GM19238 (cell line): Measurements from ENCODE around the gene MSI2.

Experiments used
- DNase-seq: peaks from one replicate; pipeline ENCODE4 v3.0.0; 2011; ENCODE audit warnings: low spot score; ENCODE audit not compliant: insufficient read length

The MSI2 gene

DNA sequence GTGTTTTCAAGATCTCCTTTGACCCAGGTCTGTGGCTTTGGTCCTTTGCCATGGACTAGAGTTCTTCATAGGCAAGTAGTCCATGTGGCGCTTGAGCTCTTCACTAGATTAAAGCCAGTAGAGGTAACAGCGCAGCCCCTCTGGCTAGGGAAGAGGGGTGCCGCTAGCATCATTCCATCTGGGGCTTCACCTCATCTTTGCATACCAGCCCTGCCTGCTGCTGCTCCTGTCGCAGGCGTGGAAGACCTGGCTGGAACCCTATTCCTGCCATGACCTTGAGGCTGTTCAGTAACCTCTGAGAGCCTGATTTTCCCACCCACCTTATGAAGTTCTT is 198.4 kb downstream of the MSI2 start:
- DNase-seq, result no peak

DNA sequence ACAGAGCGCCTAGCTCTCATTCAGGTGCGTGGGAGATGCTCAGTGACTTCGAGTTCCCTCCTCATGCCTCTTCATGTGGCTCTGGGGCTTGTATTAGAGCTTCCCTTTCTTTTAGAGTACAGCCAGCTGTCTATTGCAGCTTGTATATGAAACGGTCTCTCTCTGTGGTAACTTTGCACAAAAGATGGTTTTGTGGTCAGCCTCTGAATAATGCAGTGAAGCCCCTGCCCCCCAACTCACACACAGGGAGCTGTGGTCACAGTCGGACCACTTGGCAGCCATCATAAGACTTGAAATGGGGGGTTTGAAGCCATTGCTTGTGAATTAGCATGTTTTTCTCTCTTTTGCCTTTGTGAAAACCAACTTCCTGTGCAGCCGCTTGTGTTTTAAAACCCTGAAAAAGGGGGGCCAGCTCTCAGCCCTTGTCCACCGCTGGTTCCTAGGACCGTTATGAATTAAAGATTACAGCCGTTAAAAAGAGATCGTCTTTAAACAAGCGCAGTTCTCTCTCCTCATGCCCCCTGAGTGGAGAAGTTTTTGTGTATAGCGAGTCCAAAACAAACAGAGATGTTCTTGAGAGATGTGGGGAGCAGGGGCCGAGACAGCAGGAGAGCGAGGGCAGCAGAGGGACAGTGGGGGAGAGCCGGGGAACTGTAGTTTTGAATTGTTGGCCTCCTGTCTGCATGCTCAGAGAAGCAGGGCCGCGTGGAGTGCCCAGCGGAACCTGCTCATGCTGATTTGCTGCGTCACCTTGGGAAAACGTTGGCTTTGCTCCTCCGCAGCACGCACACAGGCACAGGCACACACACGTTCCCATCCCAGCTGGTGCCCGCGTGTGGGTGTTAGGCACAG is 199.0 kb downstream of the MSI2 start:
- peak; percentile 52 for DNase-seq

DNA sequence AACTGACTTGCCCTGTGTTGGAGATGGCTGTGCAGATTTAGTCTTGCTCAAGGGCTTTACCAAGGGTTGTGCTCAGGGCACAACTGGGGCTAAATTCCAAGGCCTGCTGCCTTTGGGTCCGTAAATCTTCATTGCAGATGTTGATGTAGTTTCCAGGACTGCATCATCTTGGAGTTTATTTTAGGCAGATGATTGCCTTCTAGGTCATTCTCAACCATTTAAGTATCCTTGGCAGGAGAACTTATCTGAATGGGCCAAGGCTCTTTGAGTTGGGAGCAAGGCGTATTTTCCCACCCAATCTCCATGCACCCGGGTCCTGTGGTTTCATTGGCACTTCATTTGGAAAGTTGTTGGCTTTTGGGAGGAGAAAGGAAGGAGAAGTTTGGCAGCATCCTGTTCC is 200.3 kb downstream of the MSI2 start:
- DNase-seq, result no peak

DNA sequence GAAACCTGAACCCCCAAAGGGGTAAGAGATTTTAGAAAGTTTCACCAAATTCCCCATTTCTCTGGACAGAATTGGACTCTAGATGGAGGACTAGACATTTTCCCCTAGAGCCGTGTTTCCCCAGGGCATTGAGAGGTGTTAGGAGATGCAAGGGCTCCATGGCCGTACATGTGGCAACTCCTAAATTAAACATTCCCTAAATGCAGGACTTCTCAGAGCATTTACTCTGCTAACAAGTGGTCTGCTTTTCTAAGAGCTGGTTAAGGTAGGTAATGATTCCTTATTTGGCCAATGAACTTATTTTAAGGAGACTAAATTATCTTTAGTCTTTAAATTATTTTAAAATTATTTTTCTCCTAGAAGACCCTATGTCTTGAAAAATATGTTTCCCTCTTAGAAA is 200.9 kb downstream of the MSI2 start:
- DNase-seq, result no peak

DNA sequence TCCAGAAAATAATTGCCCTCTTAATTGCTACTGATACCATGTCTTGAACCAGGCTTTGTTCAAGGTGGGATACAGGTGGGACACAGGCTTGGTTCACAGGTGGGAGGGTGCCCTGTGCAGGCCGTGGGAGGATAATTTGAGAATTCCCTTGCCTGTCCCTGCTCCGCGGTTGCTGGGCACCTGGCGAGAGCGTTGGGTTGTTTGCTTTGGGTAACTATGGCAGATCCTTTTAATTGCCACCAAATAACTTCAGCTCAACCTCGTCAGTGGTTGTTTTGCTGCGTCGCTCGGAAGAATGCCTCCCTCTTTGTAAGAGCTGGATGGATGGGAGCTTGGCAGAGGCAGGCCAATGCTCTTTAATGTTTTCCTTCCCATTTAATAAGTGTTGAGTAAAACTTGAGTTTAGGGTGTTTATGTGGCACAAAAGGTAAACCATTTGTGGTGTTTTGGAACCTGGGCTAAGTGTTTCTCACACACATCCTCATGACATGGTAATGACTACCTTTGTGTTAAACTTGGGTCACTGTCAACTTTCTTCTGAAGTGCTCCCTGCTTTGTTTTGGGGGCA is 202.5 kb downstream of the MSI2 start:
- DNase-seq, result no peak

DNA sequence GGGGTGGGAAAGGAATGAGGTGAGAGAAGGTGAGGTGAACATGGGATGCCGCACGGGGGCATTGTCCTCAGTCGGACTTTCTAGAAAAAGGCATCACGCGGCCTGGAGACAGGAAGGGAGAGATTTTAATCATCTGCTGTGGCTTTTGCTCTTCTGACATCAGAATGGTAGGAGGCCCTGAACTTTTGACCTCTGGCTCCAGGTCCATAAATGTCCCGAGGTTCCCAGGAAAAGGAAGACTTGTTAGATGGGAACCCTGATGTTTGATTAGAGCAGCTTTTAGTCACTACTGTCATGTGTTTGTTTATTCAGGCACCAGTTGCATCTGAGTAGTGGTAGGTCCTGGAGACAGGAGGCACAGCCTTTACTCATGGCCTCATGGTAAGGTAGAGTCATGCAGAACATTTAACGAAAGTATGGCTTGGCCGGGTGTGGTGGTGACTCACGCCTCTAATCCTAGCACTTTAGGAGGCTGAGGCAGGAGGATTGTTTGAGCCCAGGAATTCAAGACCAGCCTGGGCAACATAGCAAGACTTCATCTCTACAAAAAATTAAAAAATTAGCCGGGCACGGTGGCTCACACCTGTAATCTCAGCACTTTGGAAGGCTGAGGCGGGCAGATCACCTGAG is 203.1 kb downstream of the MSI2 start:
- DNase-seq, result no peak

DNA sequence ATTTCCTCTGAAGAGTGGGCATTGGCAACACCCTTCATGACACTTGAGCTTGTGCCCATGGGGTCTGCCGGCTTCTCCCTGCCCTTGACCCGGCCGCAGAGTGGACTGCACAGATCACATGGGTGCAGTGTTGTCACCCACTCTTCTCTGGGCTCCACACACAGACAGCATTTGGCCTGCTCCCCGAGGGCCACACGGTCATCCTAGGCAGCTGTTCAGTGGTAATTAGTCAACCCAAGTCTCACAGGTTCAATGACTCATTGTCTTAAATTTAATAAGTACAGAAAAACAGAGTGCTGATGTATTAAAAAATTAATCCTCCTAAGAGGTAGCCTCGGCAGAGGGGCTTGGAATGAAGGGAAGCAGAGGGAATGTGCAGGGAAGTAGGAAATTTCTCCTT is 204.8 kb downstream of the MSI2 start:
- DNase-seq, result no peak

DNA sequence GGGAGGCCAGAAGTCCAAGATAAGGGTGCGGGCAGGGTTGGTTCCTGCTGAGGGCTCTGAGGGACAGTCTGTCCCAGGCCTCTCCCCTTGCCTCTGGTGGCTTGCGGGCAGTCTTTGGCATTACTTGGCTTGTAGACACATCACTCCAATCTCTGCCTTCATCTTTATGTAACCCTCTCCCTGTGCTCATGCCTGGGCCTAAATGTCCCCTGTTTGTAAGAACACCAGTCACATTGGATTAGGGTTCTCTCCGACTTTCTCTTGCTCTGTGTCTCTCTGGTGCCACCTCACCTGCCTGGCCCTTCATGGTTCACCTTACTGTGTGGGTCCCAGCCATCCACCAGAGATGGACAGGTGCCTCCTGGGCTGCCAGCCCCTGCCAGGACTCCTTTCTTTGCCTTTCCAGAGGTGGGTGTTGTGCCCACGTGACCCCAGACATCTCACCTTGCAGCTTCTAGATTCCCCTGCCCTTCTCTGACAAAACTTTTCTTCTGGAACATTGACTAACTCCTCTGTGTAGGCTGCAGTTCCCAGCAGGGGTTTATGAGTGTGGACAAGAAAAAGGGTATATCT is 205.8 kb downstream of the MSI2 start:
- DNase-seq, result no peak

DNA sequence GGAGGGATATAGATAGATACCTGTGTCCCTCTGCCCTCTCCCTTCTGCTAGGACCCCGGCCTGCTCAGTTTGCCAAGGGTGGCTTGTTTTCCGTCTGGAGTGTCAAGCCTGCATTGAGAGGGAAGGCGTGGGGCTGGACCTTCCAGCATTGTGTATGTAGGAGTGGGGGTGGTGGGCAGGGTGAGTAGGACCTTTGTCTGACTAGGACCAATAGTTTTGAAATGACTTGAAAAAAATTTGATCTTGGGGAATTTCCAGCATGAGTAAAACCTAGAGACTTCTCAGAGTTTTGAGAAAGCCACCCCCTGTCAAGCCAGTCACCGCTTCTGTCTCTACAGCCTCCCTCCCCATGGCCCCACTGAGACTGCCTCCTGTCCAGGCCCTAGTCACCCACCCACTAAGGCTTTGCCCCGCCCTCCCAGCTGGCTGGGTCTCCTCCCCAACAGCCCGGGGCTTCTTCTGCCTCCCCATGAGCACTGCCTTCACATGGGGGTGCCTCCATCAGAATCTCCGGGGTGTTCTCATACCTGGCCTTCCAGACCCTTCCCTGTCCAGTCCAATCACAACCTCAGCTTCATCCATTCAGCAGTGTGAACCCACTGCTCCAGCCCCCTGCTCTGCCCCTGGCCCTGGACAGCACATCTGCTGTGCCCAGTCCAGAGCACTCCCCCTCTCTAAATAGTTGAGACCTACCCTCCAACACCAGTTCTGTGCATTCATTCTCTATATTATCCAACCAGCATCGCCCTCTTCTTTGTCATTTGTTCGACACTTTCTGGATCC is 207.0 kb downstream of the MSI2 start:
- DNase-seq, result peak; percentile 92

DNA sequence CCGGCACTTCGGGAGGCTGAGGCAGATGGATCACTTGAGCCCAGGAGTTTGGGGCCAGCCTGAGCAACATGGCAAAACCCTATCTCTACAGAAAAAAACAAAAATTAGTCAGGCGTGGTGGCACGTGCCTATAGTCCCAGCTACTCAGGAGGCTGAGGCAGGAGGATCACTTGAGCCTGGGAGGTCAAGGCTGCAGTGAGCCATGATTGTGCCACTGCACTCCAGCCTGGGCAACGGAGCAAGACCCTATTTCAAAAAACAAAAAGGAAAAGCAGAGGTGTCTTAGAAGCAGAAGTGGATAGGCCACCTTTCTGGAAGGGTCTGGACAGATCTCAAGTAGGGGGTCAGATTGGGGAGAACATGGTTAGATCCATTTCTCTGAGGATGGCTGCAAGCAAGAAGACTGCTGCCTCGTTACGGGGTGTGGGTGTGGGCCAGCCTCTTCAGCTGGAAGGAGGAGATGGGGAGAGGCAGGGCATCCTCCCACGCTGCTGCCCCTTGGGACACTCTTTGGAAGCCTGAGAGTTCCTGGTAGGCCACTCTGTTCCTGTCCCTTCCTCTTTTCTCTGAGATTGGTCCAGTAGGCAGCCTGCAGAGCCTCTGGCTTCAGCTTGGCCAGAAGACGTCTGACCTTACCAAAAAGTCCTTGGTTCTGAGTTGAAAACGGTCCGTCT is 208.0 kb downstream of the MSI2 start:
- DNase-seq, result no peak

DNA sequence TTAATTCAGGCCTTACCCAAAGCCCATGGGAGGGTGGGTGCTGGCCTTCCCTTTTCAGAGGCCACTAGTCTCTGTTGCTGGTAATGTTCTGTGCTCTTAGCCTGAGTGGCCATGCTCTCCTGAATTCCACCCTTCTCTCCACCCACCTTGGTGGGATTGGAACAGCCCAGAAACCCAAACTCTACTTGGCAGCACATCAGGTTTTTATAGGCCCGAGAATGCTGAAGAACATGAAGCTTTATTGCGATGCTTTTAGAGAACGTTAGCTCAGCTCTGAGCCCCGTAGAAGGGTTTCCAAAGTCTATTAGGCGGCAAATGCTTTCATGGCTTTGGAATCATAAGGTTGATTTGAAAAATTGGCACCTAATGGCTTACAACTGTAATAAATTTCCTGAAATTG is 209.3 kb downstream of the MSI2 start:
- DNase-seq, result no peak

DNA sequence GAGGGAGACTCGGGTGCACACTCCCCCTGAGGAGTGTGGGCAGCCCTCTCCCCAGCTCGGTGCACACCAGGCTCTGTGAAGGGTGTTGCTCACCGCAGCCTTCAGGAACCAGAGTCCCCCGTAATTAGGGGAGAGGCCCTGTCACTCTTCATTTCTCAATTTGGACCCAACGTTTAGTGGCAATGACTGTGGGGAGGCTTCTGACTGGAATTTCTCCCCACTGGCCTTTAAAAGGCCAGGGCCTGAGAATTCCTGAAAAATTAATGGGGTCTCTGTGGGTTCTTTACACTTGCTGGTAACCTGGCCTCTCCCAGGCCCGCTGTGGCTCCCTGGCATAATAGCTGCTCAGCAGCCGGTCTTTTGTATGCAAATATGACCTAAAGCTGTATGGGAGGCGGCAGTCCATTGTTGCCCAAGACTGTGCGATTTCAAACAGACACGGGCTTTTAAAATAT is 209.7 kb downstream of the MSI2 start:
- DNase-seq, result no peak

DNA sequence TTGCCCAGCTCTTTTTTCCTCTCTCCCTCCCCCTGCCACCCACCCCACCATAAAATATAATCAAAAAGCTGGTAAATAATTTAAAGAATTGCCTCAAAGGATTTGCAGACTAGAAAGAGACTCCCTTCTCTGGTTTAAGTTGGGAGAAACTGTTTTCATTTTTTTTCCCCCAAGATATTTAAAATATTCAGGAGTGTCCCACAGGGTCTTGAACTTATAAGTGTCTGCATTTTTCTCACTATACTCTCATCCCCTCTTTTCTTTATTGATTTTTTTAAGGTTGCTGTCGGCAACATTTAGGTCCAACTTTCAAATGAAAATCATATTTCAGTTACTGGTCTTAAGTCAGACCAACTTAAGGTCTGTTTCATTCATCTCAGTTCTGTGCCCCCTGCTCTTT is 210.2 kb downstream of the MSI2 start:
- DNase-seq, result no peak

DNA sequence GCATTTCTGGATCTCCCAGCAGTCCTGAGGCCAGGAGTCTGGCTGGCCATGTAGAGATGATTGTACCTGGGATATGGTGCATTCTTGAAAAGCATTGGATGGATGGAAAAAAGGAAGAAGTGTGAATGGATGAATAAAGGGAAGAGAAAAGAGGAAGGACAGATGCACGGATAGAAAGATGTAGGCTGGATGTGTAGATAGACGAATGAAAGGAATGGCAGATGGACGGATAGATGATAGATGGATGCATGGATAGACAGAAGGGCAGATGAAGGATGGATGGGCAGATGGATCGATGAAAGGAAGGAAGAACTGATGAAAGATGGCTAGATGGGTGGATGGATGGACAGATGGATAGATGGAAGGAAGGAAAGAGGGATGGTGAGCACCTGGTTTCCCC is 210.9 kb downstream of the MSI2 start:
- DNase-seq, result no peak

DNA sequence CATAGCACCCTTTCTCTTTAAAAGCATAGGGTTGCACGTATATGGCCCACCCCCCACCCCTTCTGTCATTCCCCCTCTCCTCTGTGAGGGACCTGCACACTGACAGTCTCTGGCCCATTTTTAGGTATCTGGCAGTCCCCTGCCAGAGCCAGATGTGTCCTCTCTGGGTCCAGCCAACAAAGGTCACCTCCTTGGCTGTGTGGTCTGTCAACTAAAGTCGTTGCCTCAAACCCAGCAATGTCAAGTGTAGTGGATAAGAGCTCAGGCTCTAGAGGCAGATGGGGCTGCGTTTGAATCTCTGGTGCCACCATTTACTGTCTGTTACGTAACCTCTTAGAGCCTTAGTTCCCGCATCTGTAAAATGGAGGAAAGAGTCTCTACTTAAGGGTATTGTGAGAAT is 211.5 kb downstream of the MSI2 start:
- DNase-seq, result no peak

DNA sequence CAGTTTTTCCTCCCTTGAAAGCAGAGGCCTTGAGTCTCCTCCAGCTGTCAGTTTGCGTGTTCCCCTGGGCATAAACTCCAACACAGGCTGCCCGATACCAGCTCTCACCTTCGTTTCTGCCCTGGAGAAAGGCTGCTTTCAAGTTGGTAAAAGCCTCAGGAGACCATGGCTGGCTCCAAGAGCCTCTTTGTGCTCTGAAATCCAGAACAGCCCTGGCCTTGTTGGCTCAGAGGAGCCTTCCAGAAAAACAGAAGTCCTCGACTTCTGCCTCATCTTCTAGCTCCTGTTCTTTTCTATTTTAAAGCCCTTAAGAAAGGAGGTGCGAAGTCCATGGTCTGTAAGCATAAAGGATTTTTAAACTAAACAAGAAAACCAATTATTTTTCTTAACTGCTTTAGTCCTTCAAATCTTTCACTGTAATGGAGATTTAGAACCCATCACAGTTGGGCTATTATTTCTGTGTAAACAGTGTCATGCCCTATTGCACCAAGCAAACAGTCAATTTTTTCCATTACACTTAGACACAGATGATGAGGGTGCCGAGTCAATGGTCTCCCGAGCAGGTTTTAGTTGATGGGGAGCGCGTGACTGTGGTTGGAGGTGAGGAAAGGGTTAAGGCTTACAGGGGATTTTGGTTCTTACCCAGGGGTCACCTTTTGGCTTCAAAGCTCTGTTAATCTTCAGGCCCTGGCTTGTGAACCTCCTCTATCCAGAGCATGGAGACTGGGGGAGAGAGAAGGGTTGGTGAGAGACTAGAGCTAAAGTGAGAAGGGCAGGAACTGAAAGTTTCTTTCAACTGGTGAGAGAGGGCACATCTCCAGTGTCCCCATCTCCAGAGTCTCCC is 212.8 kb downstream of the MSI2 start:
- no peak for DNase-seq

DNA sequence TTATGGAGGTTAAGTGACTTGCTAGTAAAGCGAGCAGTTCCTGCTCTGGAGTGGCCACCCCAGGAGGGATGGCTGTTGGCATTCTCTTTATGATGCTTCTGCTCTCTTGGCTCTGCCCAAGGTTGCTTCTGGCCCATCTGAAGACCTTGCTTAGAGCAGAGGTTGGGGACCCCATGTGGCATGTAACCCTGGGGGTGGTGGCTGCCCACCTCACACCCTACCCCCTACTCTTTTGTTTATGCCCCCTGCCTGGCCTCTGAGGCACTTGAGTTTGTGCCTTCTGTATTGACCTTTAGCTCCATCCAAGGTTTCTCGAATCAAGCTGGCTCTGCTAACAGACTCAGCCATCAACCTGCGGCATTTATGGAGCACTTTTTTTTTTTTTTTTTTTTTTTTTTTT is 214.6 kb downstream of the MSI2 start:
- no peak for DNase-seq

DNA sequence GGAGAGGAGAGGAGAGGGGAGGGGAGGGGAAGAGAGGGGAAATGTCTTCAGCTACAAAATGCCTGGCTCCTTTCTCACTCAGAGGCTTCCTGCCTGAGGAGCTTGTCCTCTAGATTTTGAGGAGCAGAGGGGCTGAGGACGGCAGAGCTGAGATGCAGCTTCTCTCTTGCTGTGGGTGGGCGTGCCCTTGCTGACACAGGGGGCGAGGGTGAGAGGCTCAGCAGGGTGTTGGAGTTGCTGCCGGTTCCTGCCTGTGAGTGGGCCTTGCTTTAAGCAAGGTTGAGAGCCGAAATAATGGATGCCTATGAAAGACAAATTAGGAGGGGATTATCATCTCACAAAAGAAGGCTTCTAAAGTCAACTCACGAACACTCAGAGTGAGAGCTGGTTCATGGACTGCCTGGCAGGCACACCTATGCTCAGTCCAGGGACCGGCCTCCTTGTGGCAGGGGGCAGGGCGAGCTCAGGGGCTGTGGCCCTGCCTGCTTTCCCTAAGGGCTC is 215.6 kb downstream of the MSI2 start:
- DNase-seq, result no peak

DNA sequence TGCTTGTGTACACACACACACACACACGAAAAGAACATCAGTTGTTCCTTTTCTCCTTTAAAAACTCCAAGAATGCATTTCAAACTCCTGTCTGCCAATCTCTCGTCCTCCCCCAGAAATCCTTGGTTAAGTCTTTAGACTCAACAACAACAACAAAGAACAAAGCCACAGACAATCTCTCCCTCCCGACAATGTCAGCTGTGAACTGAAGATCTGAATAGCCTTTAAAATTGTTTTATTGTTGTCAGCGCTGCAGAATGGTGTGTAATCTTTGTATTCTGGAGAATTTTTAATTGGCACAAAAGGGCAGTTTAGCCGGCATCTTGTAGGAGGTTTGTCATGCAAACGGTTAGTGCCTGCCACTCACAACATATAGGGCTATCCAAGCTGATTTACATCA is 219.5 kb downstream of the MSI2 start:
- DNase-seq, result no peak
